Measurements from ENCODE around the gene PLXNA2. TPM values are rescaled to one million over a fixed set of nuclear protein-coding genes. Genes with fewer than 3 reads are reported as not detected.

PLXNA2 gene
- total RNA-seq, 2 donors from 2014 or later = 0.04 to 0.39 TPM

DNA sequence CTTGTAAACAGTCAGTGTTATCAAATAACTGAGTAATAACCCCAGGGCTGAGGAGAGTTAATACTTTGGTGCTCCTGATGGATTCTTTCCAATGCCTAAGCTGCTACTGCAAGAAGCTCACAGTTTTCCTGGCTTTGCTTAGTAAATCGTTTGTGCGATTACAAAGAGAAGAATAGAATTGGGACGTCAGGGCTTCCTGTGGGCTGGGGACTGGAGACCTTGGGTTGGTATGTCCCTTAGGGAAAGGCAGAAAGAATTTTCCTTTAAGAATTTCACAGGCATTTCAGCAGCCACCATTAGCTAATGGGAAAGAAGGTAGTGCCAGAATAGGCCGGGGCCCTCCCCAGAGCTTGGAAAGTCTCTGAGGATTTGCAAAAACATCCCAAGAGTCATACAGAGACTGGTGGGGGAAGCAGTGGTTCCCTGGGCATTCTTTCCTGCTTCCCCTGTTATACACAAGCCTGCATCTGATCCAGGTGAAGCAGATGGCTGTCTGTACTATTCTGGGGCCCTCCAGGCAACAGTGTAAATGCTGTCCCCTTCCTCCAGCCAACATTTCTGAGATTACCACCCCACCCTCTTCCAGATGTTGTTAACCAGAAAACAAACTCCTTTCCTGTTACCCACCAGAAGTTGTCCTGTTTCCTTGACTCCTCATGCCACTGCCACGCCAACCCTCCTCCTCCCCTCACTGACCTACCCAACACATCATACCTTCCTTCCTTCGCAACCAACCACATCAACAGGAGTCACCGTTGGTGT, 40.2 kb downstream of the PLXNA2 start:
- Mint-ChIP-seq H3K9me3 (no peaks in the 10 kb centered on the region), H3K27ac (no peak overlapping the region), H3K36me3 (no peaks in the 10 kb centered on the region)
- DNase-seq (ENCODE audit: low spot score in 2 of 2) (no peak), ATAC-seq (no peak)

DNA sequence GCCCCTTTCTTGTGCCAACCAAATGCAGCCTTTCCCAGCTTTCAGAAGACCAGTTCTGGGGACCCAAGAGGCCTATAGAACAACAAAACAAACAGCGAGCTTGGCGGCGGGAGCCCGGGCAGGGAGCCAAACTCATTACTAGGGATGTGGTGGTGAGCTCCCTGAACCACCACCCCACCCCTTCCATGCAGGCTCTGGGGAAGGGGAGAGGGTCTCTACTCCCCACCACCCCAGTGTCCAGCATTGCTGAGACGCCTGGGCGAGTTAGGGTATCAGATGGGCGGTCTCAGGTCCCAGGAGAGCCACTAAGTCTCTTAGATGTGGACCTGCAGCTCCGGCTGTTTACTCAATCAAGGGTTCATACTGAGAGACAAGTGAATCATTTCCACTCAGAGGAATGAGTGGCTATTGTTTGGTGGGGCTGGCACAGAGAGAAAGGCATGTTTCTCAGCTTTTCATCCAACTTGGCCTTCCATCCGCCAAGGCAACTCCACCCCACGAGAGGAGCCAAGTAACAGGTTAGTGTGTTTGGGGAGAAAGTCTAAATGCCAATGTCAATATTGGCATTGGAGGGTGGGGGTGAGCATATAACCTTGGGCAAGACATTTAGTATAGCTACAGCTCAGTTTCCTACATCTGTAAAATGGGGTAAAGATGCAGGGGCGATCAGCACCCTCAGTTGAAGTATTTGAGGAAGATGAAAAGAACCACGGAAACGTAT, 40.9 kb downstream of the PLXNA2 start:
- ATAC-seq = no peak
- Mint-ChIP-seq H3K36me3 (no peaks in the 10 kb centered on the region), H3K9me3 (no peaks in the 10 kb centered on the region), H3K27ac (no peak overlapping the region)
- DNase-seq (ENCODE audit: low spot score in 2 of 2) = no peak

DNA sequence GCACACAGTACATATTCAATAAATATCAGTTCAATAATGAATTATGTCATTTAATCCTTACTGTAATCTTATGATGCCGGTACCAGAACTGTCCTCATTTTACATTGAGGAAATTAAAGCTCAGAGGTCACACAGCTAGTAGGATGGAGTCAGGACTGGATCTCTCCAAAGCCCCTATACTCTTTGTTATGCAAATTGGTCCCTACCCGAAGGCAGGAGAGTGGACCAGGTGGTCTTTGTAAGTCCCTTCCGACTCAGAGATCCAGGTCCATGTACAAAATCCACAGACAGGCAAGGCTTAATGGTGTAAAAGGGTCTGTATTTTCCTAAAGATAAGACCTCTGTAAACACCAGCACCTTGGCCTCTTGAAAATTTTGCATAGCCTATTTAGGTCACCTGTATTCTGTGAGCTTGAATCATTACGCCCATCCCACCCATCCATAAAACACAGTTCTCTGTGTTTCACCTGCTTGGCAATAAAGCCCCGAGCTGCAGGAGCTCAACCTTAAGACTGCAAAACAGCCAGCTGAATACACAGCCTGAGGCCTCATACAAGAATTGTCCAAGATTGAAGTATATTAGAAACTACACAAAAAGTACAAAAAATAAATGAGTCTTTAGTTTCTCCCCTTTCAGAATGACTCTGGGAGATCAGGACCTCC, 41.7 kb downstream of the PLXNA2 start:
- Mint-ChIP-seq H3K9me3 (no peaks in the 10 kb centered on the region), H3K36me3 (no peaks in the 10 kb centered on the region), H3K27ac (no peak overlapping the region)
- ATAC-seq = no peak
- DNase-seq (ENCODE audit: low spot score in 2 of 2) = no peak

DNA sequence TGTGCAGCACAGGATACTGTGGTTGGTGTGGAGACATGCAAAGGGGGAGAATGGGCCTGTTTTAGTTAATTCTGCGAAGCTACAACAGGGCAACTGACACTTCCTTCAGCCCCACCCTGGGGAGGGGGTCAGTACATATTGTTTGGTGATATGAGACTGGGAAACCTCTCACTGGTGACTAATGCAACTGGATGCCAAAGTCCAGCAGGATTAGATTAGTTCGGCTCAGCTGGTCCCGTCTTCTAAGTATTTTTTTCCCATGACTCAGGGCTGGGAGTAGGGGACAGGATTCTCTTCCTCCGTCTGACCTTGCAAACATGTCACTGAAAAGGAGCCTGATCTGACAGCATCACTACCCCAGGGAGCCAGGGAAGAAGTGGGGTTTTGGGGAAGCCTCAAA, 43.0 kb downstream of the PLXNA2 start:
- H3K9me3 Mint-ChIP-seq = no peaks in the 10 kb centered on the region

DNA sequence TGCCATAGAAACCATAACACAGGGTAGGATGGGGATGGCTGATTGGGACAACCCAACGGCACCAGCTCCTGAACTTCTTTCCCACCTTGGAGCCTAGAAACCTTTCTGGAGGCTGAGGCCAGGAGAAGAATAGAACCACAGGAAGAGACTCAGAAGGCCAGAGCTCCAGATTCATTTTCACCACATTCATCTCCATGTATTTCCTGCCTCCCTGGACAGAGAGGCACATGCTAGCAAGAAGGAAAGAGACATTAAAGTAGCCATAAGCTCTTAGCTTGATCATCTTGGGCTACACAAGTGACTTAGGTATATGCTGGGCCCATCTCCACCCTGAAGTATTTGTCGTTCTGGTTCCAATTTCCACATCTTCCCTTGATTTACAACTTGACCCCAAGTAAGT, 44.1 kb downstream of the PLXNA2 start:
- Mint-ChIP-seq H3K27ac (no peak overlapping the region), H3K36me3 (no peaks in the 10 kb centered on the region), H3K9me3 (no peaks in the 10 kb centered on the region)
- no peak for DNase-seq (ENCODE audit: low spot score in 2 of 2)
- ATAC-seq = no peak

More for the DNA sequence above, 43.0 kb downstream of the PLXNA2 start:
- ATAC-seq = no peak
- no peak overlapping the region for H3K27ac Mint-ChIP-seq
- no peaks in the 10 kb centered on the region for H3K36me3 Mint-ChIP-seq
- DNase-seq (ENCODE audit: low spot score in 2 of 2) = no peak

DNA sequence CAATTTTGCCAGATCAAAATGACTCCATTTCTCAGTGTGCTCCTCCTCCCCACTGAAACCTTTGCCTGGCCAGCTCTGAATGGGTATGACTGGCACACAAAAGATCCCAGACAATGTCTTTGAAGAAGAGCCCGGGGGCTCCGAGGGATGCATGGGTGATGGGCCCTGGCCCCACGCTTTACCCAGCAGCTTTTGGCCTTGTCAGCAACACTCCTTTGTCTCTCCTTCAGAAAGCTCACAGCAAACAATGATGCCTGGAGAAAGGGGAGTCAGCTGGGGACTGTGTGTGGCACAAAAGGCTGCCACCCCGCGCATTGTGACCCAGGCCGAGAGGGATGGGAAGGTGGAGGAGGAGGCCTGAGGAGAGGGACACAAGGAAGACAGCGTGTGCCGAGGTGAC, 45.9 kb downstream of the PLXNA2 start:
- ATAC-seq (no peak), DNase-seq (ENCODE audit: low spot score in 2 of 2) (no peak)
- no peaks in the 10 kb centered on the region for H3K36me3 Mint-ChIP-seq
- H3K27ac Mint-ChIP-seq = no peak overlapping the region
- H3K9me3 Mint-ChIP-seq = no peaks in the 10 kb centered on the region

DNA sequence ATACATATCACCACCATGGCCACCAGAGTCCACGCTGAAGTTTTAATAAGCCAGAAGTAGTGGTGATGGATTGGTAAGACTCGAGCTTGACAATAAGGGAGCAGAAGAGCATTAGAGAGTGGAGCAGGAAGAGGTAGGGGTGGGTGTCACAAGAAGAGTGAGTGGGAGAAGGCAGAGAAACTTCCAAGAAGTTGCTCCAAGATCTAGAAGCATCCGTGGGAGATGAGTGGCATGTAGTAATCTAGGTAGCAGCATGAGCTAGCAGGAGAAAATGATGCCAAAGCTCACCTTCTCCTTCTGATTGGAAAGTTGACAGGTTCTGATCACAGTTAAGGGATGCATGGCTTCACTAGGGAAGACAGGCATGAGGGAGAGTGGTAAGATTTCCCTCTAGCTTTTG, 49.2 kb downstream of the PLXNA2 start:
- DNase-seq (ENCODE audit: low spot score in 2 of 2) (no peak), ATAC-seq (no peak)
- no peaks in the 10 kb centered on the region for H3K36me3 Mint-ChIP-seq
- no peak overlapping the region for H3K27ac Mint-ChIP-seq
- no peaks in the 10 kb centered on the region for H3K9me3 Mint-ChIP-seq

DNA sequence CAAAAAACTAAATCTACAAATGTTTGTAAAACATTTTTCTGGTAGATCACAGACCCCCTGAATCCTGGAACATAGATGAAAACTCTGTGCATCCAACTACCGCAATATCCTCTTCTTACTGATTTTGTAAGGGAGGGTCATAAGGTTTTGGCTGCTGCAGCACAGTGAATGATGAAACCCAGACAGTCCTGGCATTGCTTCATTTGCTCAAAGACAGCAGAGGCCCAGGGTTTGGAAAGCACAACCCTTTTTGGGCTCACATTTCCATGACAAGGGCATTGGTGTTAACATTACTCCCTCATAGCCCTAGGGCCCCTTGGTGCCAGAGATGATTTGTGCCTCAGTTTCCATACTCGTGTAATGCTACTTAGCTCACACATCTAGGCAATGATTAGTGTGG, 51.2 kb downstream of the PLXNA2 start:
- DNase-seq (ENCODE audit: low spot score in 2 of 2) (no peak), ATAC-seq (no peak)
- Mint-ChIP-seq H3K9me3 (no peaks in the 10 kb centered on the region), H3K36me3 (no peaks in the 10 kb centered on the region), H3K27ac (no peak overlapping the region)

DNA sequence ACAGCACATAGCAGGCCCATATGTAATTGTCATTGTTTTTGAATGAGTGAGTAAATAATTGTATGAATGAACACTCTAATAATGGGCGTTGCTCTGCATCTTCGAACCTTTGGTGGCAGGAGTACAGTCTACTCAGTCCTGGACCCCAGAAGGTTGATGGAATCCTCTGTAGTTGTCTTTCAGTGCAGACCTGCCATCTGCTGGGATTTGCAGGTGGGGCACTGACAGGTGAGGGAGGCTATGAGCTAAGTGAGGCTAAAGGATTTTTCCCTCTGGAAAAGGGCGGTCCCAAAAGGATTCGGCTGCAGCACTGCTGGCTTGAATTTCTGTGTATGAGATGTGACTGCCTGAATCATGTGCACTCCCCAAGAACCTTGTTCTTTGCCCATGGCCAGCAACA, 53.4 kb downstream of the PLXNA2 start:
- Mint-ChIP-seq H3K27ac (no peak overlapping the region), H3K36me3 (no peaks in the 10 kb centered on the region), H3K9me3 (no peaks in the 10 kb centered on the region)
- no peak for DNase-seq (ENCODE audit: low spot score in 2 of 2)
- no peak for ATAC-seq

DNA sequence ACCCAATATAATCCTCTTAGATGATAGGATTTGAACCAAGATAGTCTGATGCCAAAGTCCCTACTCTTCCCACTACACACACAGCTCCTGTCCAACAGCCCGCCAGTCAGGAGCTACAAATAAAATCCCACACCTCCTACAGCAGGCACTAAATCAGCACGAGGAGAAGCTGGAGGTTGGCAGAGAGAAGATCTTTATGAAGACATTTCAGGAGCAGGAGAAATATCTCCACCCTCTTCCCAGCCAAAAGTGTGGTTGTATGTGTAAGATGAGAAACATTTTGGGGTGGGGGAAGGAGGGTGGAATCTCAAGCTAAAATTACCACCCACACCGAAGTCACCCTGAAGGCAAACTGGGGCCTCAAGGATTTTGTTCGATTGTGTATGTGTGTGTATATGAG, 54.5 kb downstream of the PLXNA2 start:
- ATAC-seq (no peak), DNase-seq (ENCODE audit: low spot score in 2 of 2) (no peak)
- Mint-ChIP-seq H3K36me3 (no peaks in the 10 kb centered on the region), H3K27ac (no peak overlapping the region), H3K9me3 (no peaks in the 10 kb centered on the region)

DNA sequence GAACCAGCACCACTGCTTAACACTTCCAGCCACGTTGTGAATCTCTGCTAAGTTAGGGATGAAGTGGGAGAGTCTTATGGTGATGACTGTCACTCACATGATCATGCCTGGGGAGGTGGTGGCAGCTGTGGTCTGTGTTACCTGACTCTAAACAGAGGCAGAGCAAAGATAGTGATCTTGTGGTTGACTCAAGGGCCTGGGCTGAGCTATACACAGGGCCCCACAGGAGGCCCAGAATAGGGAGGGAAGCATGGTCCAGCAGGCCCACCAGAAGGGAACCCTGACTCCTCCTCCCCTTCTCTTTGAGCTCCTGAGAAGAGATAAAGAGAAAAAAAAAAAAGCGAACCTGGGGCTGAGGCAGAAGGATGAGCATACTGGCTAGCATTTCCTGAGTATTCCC, 55.0 kb downstream of the PLXNA2 start:
- peak in 1 of 2 donors; percentile 60 for ATAC-seq
- DNase-seq (ENCODE audit: low spot score in 2 of 2) = no peak
- Mint-ChIP-seq H3K27ac (no peak overlapping the region), H3K36me3 (no peaks in the 10 kb centered on the region), H3K9me3 (no peaks in the 10 kb centered on the region)

DNA sequence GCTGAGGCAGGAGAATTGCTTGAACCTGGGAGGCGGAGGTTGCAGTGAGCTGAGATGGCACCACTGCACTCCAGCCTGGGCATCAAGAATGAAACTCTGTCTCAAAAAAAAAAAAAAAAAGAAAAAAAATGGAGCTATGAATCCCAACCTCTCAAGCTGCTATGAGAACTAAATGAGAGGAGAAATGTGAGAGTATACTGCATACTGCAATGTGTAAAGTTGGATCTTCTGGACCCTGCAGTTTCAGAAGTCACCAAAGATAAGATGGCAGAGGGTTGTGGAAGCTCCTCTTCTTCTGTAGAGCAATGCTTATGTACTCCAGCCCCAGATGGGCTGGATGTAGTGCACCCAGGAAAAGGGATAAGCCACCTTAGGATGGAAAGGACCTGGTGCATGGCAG, 55.6 kb downstream of the PLXNA2 start:
- H3K36me3 Mint-ChIP-seq = no peaks in the 10 kb centered on the region
- no peak for ATAC-seq
- H3K27ac Mint-ChIP-seq = peak overlapping the region in 1 of 2 donors; percentile 36
- no peak for DNase-seq (ENCODE audit: low spot score in 2 of 2)
- no peaks in the 10 kb centered on the region for H3K9me3 Mint-ChIP-seq

DNA sequence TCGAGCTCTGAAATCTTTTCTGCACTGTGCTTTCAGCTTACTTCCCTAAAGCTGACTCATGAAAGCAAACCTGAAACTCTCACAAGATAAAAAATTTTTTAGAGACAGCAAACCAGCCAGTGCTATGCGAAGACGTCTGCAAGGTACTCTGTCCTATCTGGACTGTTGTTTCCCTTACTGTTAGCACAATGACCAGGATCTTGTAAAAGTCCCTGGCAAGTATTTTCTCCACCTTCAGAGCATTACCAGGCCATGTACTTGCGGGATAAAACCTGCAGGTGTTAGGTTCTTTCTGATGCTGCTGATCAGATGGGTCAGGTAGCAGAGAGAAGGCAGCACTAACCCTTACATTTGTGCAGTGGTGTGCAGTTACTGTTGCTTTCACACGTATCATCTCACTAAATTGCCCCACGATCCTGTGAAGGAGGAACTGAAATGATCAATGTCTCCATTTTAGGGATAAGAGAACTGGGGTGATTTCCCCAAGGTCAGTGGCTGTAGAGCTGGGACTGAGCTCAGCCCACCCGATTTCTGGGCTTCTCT, 56.6 kb downstream of the PLXNA2 start:
- Mint-ChIP-seq H3K36me3 (no peaks in the 10 kb centered on the region), H3K27ac (no peak overlapping the region), H3K9me3 (no peaks in the 10 kb centered on the region)
- DNase-seq (ENCODE audit: low spot score in 2 of 2) (no peak), ATAC-seq (no peak)

DNA sequence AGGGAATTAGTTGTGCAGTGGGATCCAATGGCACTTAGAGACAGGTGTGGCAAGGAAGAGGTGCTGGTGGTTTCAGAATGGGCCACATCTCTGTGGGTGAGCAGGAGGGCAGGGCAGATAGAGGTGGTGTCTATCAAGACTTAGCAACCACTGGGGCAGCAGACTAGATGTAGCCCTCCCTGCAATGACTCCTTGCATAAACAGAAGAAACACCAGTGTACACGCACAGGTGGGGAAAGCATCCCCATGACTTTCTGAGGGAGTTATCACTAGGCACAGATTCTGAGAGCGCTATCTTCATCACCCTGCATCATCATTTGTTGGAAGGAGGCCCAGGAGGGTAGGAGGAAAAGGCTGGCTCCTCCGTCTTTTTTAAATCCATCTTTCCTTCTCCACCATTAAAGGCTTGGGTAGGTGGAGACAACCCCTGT, 58.4 kb downstream of the PLXNA2 start:
- Mint-ChIP-seq H3K27ac (no peak overlapping the region), H3K36me3 (no peaks in the 10 kb centered on the region), H3K9me3 (no peaks in the 10 kb centered on the region)
- DNase-seq (ENCODE audit: low spot score in 2 of 2) (no peak), ATAC-seq (no peak)

DNA sequence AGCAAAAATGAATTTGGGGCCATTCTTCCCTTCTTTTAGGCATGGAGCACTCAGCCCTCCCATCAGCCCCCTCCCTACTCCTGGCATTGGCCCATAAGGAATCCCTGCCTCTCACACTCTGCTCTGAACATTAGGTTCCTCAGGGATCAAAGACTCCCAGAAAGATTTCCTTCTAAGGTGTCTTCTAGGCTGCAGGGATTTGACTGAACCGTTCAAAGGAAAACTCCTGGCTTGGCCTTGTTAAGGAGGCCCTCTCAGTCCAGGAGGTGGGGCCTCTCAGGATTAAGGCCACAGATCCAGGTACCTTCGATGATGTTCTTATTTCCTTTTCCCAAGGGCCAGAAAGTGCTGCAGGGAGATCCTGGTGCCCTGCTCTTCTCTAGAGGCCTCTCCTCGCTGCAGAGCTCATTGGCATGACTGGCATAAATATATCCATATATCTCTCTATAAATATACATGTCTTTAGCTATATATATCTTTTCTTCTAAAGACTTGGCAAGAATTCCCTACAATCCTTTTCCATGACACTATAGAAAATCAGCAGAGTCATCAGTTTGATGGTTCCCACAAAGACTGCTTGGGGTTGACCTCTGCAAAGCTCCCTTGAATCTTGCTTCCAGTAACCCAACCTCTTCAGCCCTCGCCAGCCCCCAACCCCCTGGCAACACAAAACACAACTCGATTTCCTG, 59.1 kb downstream of the PLXNA2 start:
- Mint-ChIP-seq H3K9me3 (no peaks in the 10 kb centered on the region), H3K27ac (no peak overlapping the region), H3K36me3 (no peaks in the 10 kb centered on the region)
- no peak for ATAC-seq
- DNase-seq (ENCODE audit: low spot score in 2 of 2) = no peak

DNA sequence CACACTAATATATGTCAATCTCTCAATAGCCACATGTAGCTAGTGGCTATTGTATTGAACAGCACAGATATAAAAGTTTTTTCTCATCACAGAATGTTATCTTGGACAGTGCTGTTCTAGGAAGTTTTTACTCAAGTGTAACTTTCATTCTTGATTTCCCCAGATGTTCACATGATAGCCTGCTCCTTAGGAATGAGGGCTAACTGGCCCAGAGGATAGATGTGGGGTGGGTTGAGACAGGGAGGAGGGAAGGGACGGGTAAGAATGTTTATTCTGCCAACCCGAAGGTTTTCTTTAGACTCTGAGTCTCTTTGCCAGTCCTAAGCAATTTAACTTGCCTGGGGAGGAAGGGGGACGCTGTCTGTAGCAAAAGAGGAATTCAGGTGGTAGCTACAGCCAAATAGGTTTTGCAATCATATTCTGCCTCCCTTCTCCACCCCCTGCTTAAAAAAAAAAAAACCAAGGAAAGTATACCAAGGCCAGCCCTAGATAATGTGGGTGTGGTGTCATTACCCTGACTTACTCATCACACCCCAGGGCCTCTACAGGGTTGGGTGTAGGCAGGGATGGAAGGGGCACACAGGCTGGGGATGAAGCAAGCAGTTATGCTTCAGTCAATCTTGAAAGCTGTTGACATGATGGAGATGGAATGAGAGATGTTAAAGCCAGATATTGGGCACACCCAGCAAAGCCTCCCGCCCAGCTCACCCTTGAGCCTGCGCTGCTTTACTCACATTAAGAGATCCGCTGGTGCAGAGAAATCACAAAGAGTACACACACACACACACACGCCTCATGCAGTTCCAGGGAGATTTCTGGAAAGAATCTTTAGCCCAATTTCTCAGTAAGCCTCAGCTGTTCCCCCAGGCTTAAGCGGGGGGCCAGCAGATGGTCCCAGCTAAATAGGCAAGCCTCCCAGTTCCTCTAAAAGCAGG, 59.9 kb downstream of the PLXNA2 start:
- DNase-seq (ENCODE audit: low spot score in 2 of 2) (no peak), ATAC-seq (no peak)
- Mint-ChIP-seq H3K27ac (no peak overlapping the region), H3K36me3 (no peaks in the 10 kb centered on the region), H3K9me3 (no peaks in the 10 kb centered on the region)
